Measurements from ENCODE around the gene LARP6.

- TF ChIP-seq CTCF (IDR thresholded peaks at IDR 0.05) (no peak), POLR2A (IDR thresholded peaks at IDR 0.05) (no peak)
These were observed 24.4 kb downstream of the LARP6 start for GRCh38 chr15:70829371-70830166.
